ENCODE results near the gene OR9Q2.

Gene OR9Q2

DNA sequence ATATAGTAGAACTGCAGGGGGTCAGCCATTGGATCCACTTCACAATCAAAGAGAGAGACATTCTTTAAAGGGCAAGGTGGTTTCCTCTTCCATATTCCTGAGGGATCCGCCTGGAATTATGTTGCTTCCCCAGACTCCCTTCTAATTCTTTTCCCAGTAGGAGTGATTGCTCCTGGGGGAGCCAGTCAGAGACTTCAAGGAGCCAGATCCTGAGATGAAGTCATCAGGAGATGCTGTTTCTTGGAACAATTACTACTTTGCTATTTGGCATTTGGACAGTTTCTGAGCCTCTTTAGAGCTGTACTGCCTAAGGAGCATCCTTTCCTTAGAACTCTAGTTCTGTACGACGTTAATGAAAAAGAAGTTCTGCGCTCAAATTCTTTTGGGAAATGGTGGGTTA lies 1.9 kb upstream of the OR9Q2 start:
- Histone ChIP-seq H3K27me3 (ENCODE audit: insufficient read depth, low read length, poor library complexity, severe bottlenecking) (no peaks in the 10 kb centered on the region), H3K79me2 (ENCODE audit: insufficient read depth, low read length) (no peaks in the 10 kb centered on the region), H3K9me2 (replicated peaks; ENCODE audit: low read depth, low read length) (no peaks in the 10 kb centered on the region), H3K9ac (ENCODE audit: low read depth, low read length, poor library complexity, severe bottlenecking) (no peak overlapping the region), H4K20me1 (ENCODE audit: insufficient read depth, low read length, poor library complexity, severe bottlenecking) (no peaks in the 10 kb centered on the region), H3K36me3 (ENCODE audit: insufficient read depth, low read length) (no peaks in the 10 kb centered on the region), H3F3A (ENCODE audit: low read depth) (no peaks in the 10 kb centered on the region), H2AFZ (ENCODE audit: low read length) (no peak overlapping the region), H3K4me1 (ENCODE audit: insufficient read depth, low read length, poor library complexity, severe bottlenecking) (no peaks in the 10 kb centered on the region), H3K9me3 (ENCODE audit: insufficient read depth, low read depth, low read length) (no peaks in the 10 kb centered on the region), H3K4me2 (ENCODE audit: low read depth, low read length, poor library complexity, severe bottlenecking) (no peak overlapping the region), H3K4me3 (ENCODE audit: low read length, poor library complexity, severe bottlenecking) (no peak overlapping the region)
- TF ChIP-seq, protein P1, sequence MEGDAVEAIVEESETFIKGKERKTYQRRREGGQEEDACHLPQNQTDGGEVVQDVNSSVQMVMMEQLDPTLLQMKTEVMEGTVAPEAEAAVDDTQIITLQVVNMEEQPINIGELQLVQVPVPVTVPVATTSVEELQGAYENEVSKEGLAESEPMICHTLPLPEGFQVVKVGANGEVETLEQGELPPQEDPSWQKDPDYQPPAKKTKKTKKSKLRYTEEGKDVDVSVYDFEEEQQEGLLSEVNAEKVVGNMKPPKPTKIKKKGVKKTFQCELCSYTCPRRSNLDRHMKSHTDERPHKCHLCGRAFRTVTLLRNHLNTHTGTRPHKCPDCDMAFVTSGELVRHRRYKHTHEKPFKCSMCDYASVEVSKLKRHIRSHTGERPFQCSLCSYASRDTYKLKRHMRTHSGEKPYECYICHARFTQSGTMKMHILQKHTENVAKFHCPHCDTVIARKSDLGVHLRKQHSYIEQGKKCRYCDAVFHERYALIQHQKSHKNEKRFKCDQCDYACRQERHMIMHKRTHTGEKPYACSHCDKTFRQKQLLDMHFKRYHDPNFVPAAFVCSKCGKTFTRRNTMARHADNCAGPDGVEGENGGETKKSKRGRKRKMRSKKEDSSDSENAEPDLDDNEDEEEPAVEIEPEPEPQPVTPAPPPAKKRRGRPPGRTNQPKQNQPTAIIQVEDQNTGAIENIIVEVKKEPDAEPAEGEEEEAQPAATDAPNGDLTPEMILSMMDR (conservative IDR thresholded peaks at IDR 0.05; ENCODE audit: low read length): no peak

DNA sequence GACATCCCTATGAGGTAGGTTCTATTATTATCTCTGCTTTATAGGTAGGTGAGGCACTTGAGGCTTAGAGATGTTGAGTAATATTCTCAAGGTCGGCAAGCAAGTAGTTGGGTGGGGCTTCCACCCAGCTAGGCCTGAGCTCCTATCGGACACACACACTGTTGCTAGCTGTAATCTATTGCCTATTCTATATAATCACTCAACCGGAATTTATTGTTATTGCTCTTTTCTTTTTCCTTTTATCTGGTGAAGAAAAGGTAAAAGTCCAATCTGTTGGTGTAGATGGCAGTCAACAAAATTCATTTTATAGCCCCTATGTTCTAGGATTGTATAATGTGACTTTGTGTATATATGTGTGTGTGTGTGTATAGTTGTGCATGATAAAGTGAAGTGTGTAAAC lies 3.4 kb downstream of the OR9Q2 start:
- no peaks in the 10 kb centered on the region for H3K36me3 ChIP-seq (ENCODE audit: insufficient read depth, low read length)
- no peaks in the 10 kb centered on the region for H3K9me2 ChIP-seq (replicated peaks; ENCODE audit: low read depth, low read length)
- H2AFZ ChIP-seq (ENCODE audit: low read length): no peak overlapping the region
- H3K9me3 ChIP-seq (ENCODE audit: insufficient read depth, low read depth, low read length): no peaks in the 10 kb centered on the region
- no peaks in the 10 kb centered on the region for H3F3A ChIP-seq (ENCODE audit: low read depth)
- no peaks in the 10 kb centered on the region for H3K79me2 ChIP-seq (ENCODE audit: insufficient read depth, low read length)
- no peak overlapping the region for H3K4me2 ChIP-seq (ENCODE audit: low read depth, low read length, poor library complexity, severe bottlenecking)
- no peak for TF ChIP-seq EZH2phosphoT487 (IDR thresholded peaks at IDR 0.05; ENCODE audit: borderline replicate concordance)
- TF ChIP-seq, protein P1 (conservative IDR thresholded peaks at IDR 0.05; ENCODE audit: low read length): no peak
- H3K27me3 ChIP-seq (ENCODE audit: insufficient read depth, low read length, poor library complexity, severe bottlenecking): no peaks in the 10 kb centered on the region
- H3K4me3 ChIP-seq (ENCODE audit: low read length, poor library complexity, severe bottlenecking): no peak overlapping the region
- no peaks in the 10 kb centered on the region for H4K20me1 ChIP-seq (ENCODE audit: insufficient read depth, low read length, poor library complexity, severe bottlenecking)
- H3K9ac ChIP-seq (ENCODE audit: low read depth, low read length, poor library complexity, severe bottlenecking): no peak overlapping the region
- H3K4me1 ChIP-seq (ENCODE audit: insufficient read depth, low read length, poor library complexity, severe bottlenecking): no peaks in the 10 kb centered on the region

DNA sequence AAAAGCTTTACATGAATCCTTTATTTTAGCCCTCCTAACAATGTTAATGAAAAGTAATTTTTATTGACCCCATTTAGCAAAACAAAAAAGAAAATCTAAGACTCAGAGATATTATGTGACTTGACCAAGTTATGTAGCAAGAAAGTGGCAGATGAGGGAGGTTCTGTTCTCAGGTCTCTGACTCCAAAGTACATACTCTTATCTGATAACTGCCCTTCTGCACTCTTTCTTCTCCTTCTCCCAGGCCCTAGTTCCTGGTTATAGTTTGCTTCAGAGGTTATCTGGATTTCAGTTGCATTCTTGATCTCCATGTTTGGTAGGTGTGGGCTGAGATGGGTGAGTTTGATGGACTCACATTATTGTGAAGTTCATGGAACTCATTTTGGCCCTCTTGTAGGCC lies 4.5 kb downstream of the OR9Q2 start:
- Histone ChIP-seq H3K9me2 (replicated peaks; ENCODE audit: low read depth, low read length) (no peaks in the 10 kb centered on the region), H4K20me1 (ENCODE audit: insufficient read depth, low read length, poor library complexity, severe bottlenecking) (no peaks in the 10 kb centered on the region), H3K4me1 (ENCODE audit: insufficient read depth, low read length, poor library complexity, severe bottlenecking) (no peaks in the 10 kb centered on the region), H3K9me3 (ENCODE audit: insufficient read depth, low read depth, low read length) (peaks cover 4% of the 10 kb centered on the region), H3K4me3 (ENCODE audit: low read length, poor library complexity, severe bottlenecking) (no peak overlapping the region), H3K4me2 (ENCODE audit: low read depth, low read length, poor library complexity, severe bottlenecking) (no peak overlapping the region), H3K79me2 (ENCODE audit: insufficient read depth, low read length) (no peaks in the 10 kb centered on the region), H3F3A (ENCODE audit: low read depth) (no peaks in the 10 kb centered on the region), H3K27me3 (ENCODE audit: insufficient read depth, low read length, poor library complexity, severe bottlenecking) (no peaks in the 10 kb centered on the region), H2AFZ (ENCODE audit: low read length) (no peak overlapping the region), H3K9ac (ENCODE audit: low read depth, low read length, poor library complexity, severe bottlenecking) (no peak overlapping the region), H3K36me3 (ENCODE audit: insufficient read depth, low read length) (no peaks in the 10 kb centered on the region)
- TF ChIP-seq EZH2phosphoT487 (IDR thresholded peaks at IDR 0.05; ENCODE audit: borderline replicate concordance): no peak
- TF ChIP-seq, protein P1 (conservative IDR thresholded peaks at IDR 0.05; ENCODE audit: low read length): no peak
